MCF 10A (cell line): ENCODE measurements around the gene GATA5. TPM values are rescaled to one million over a fixed set of nuclear protein-coding genes. Genes with fewer than 3 reads are reported as not detected.

Experiments used
- BruUV-seq: library from RNA; stranded (reverse); fragments of 400-500 nt; replicated peaks from 2 replicates; lab custom pipeline; 2021; lab: Mats Ljungman, UMichigan
- CTCF ChIA-PET: fragments of 300-600 bp; sonication (Branson Sonifier 250); formaldehyde crosslinking; extraction: SDS; loops from one replicate; lab custom pipeline; 2021; ENCODE audit warnings: antibody characterized with exemption, inconsistent platforms; lab: Yijun Ruan, JAX
- POLR2A ChIA-PET: fragments of 300-600, 350-650 bp; sonication (Branson Sonifier 250); formaldehyde crosslinking; extraction: SDS; loops from one replicate; lab custom pipeline; 2020; ENCODE audit warnings: antibody characterized with exemption, inconsistent platforms; lab: Yijun Ruan, JAX
- DNase-seq: peaks from one replicate; pipeline ENCODE4 v3.0.0-alpha.2; 2018; ENCODE audit not compliant: unreplicated experiment
- H3K27ac Mint-ChIP-seq: one replicate; pipeline ENCODE4 v1.8.0; 2022; ENCODE audit warnings: mild to moderate bottlenecking, low read depth, mixed read lengths; ENCODE audit not compliant: unreplicated experiment
- H3K27me3 Mint-ChIP-seq: one replicate; pipeline ENCODE4 v1.8.0; 2022; ENCODE audit warnings: mixed read lengths; ENCODE audit not compliant: insufficient read depth, unreplicated experiment
- H3K36me3 Mint-ChIP-seq: one replicate; pipeline ENCODE4 v1.8.0; 2022; ENCODE audit warnings: mild to moderate bottlenecking, moderate library complexity, mixed read lengths; ENCODE audit not compliant: insufficient read depth, unreplicated experiment
- H3K4me1 Mint-ChIP-seq: one replicate; pipeline ENCODE4 v1.8.0; 2022; ENCODE audit warnings: mixed read lengths; ENCODE audit not compliant: insufficient read depth, unreplicated experiment
- H3K4me3 Mint-ChIP-seq: one replicate; pipeline ENCODE4 v1.8.0; 2022; ENCODE audit warnings: mild to moderate bottlenecking, moderate library complexity, mixed read lengths; ENCODE audit not compliant: unreplicated experiment
- H3K9me3 Mint-ChIP-seq: one replicate; pipeline ENCODE4 v1.8.0; 2022; ENCODE audit warnings: mixed read lengths; ENCODE audit not compliant: unreplicated experiment
- CTCF ChIP-seq: fragments of 200-600 bp; IDR thresholded peaks from one replicate; pipeline ENCODE4 v1.8.0; 2022; ENCODE audit warnings: antibody characterized with exemption, mild to moderate bottlenecking; ENCODE audit not compliant: unreplicated experiment
- intact Hi-C: fragments of 100-400 bp; cut with micrococcal nuclease; formaldehyde crosslinking; loops from 2 replicates; pipeline ENCODE4 v1.14.1; 2022
- total RNA-seq: library from RNA; stranded (reverse); gene quantifications from 2 replicates; pipeline ENCODE4 v1.2.3, GENCODE V29; 2022

GATA5 gene
- total RNA-seq, 1 experiment from 2014 or later: not detected

- Mint-ChIP-seq H3K27me3 (peaks cover 11% of the 10 kb centered on the region), H3K9me3 (no peaks in the 10 kb centered on the region), H3K36me3 (no peaks in the 10 kb centered on the region), H3K27ac (no peak overlapping the region), H3K4me3 (no peak overlapping the region), H3K4me1 (no peaks in the 10 kb centered on the region)
- DNase-seq: no peak
- BruUV-seq: no TSS peak
- TF ChIP-seq CTCF: no peak
- intact Hi-C loops: no loop called here
- POLR2A ChIA-PET: no interaction called here
- CTCF ChIA-PET: interaction anchor here (0.6 to 2.1 kb wide), 2 partner anchors 8 to 34 kb away, joined by 3 to 13 read pairs; no protein-coding TSS in a partner anchor
These were observed 57.6 kb downstream of the GATA5 start for GRCh38 chr20:62417981-62418708.

- H3K4me3 Mint-ChIP-seq: no peak overlapping the region
- H3K27me3 Mint-ChIP-seq: peaks cover 11% of the 10 kb centered on the region
- no peak for TF ChIP-seq CTCF
- no peaks in the 10 kb centered on the region for H3K9me3 Mint-ChIP-seq
- ChIA-PET POLR2A (no interaction called here), CTCF (no interaction called here)
- H3K4me1 Mint-ChIP-seq: no peaks in the 10 kb centered on the region
- intact Hi-C loops: no loop called here
- H3K27ac Mint-ChIP-seq: no peak overlapping the region
- no TSS peak for BruUV-seq
- H3K36me3 Mint-ChIP-seq: no peaks in the 10 kb centered on the region
- no peak for DNase-seq
These were observed 58.9 kb downstream of the GATA5 start for GRCh38 chr20:62416651-62417637.

GRCh38 chr20:62415354-62416111, 60.3 kb downstream of the GATA5 start:
- POLR2A ChIA-PET: interaction anchor here (0.6 kb wide), 1 partner anchor 9 kb away, joined by 3 read pairs; no protein-coding TSS in a partner anchor
- DNase-seq: no peak
- no peak for TF ChIP-seq CTCF
- no peaks in the 10 kb centered on the region for H3K4me1 Mint-ChIP-seq
- no peaks in the 10 kb centered on the region for H3K9me3 Mint-ChIP-seq
- no peak overlapping the region for H3K4me3 Mint-ChIP-seq
- H3K36me3 Mint-ChIP-seq: no peaks in the 10 kb centered on the region
- no TSS peak for BruUV-seq
- CTCF ChIA-PET: interaction anchor here (1.3 kb wide), 1 partner anchor 84 kb away, joined by 3 read pairs; no protein-coding TSS in a partner anchor
- H3K27me3 Mint-ChIP-seq: peaks cover 9% of the 10 kb centered on the region
- no peak overlapping the region for H3K27ac Mint-ChIP-seq
- intact Hi-C loops: no loop called here
